Smooth muscle cell of the umbilical artery (primary cell): ENCODE data around the gene C9orf43. TPM values are rescaled to one million over a fixed set of nuclear protein-coding genes. Genes with fewer than 3 reads are reported as not detected.

Source experiments
- total RNA-seq: library from RNA; depleted of rRNA; stranded (reverse); fragments of >200 nt; gene quantifications from 2 replicates; pipeline ENCODE4 v1.2.3, GENCODE V29; 2014

C9orf43 gene, protein sequence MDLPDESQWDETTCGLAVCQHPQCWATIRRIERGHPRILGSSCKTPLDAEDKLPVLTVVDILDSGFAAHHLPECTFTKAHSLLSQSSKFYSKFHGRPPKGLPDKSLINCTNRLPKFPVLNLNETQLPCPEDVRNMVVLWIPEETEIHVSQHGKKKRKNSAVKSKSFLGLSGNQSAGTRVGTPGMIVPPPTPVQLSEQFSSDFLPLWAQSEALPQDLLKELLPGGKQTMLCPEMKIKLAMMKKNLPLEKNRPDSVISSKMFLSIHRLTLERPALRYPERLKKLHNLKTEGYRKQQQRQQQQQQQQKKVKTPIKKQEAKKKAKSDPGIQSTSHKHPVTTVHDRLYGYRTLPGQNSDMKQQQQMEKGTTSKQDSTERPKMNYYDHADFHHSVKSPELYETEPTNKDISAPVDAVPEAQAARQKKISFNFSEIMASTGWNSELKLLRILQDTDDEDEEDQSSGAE
- 0.30 and 0.69 TPM in 2 replicates for total RNA-seq

DNA sequence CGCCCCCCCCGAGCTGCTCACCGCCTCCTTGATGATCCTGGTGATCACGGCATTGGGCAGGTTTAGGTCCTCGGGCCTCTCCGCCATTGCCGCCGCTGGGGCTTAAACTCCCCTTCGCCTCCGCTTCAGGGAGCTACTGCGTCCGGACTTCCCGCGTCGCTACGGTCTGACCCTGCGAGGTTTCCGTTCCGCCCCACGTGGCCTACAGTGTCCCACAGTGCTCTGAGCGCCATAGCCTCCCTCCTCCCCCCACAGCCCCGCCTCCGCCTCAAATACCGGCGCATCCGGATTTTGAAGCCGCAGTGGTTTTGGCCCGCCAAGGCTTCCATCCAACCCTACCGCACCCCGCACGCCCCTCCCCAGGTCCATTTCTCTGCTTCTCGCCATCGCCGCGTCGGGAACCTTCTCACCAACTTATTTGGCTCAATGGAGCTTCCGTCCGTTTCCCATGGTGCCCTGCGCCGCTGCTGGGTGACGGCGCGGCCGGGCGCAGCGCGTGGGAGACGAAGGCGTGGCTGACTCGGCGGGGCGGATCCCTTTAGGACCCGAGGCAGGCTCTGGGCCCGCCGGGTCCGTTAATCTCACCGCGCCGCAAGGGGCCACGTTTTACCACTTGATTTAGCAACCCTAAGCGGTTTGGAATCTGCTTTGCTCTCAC lies at the start of gene C9orf43, which contains the start of gene POLE3:
Gene C9orf43, plus strand, starts transcription at position 541 of the 658 bp plus-strand sequence. CDS start 2,747 bp downstream, outside the sequence.
Gene POLE3, minus strand, starts transcription at position 469 of the 658 bp plus-strand sequence. Its CDS starts 382 bp downstream, at position 87.

DNA sequence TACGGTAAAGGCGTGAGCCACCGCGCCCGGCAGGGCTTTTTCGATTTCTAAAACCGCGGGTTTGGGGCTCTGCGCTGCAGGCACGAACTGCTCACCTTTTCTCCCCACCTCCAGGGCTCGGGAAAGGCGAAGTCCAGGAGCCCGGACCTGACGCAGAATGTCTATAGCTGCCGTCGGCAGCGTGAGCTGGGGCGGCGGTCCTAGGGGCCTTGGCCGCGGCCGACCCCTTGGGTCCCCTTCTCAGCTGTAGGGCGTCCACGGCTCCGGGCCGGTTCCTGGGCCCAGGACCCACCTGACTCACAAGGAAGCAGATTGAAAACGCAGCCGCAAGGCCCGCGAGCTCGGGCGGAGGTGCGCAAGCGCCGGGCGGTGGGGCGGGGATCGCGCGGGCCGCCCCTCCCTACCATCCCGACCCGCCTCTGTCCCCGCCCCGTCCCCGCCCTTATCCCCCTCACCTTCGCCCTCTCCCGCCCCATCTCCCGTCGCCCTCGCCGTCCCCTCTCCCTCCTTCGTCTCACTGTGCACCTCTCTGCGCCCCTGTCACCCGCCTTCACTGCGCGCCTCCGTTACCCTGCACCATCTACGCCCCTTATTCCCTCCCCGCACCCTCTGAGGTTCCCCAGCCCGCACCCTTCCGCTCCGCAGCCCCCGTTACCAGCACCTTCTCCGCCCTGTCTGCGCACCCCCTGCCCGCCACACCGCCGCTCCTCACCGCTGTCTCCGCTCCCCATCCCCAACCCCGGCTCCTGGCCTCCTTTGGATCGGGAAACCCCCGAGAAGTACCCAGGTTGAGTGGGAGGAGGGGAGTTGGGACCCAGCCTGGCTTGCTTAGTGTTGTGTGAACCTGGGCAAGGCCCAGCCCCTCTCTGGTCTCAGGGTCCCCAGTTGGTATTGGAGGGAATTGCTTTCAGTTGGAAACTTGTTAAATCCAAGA lies 33.6 kb upstream of the C9orf43 start, which contains the start of gene HDHD3:
Gene HDHD3, minus strand, starts transcription at position 353 of the 934 bp plus-strand sequence. CDS start 2,632 bp downstream, outside the sequence.

DNA sequence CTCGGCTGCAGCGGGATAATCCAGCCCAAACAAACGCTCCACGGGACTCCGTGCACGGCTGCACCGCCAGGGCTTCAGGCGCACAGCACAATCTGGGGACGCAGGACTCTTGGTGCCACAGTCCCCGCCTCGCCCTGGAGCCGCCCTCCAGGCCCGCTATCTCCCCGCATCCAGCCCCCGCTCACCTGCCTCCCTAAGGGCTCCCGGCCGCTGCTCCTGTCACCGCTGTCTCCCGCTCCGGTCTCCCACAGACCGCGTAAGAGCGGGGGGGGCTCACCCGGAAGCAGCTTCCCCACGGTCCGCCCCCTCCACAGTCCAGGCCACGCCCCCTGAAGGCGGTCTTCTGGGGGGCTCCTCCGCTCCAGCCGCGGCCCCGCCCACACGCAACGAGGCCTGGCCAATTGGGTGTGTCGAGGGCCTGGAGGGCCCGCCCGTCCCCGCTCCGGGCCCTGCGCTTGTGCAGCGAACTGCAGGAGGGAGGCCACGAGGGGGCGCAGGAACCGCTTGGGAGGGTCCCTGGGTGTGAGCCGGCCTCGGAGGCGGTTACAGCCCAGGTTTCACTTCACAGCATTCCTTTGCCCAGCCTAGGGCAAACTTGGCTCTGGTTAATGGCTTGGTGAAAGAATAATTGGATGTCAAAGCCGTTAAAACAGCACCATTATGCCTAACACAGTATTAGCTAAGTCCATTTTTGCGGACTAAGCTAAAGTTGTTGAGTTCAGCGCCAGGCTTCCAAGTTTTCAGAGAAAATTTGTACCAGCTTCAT lies 9.3 kb upstream of the C9orf43 start, which contains the start of gene ALAD:
Gene ALAD, minus strand, starts transcription at position 258 of the 766 bp plus-strand sequence. CDS start 7,725 bp downstream, outside the sequence.

DNA sequence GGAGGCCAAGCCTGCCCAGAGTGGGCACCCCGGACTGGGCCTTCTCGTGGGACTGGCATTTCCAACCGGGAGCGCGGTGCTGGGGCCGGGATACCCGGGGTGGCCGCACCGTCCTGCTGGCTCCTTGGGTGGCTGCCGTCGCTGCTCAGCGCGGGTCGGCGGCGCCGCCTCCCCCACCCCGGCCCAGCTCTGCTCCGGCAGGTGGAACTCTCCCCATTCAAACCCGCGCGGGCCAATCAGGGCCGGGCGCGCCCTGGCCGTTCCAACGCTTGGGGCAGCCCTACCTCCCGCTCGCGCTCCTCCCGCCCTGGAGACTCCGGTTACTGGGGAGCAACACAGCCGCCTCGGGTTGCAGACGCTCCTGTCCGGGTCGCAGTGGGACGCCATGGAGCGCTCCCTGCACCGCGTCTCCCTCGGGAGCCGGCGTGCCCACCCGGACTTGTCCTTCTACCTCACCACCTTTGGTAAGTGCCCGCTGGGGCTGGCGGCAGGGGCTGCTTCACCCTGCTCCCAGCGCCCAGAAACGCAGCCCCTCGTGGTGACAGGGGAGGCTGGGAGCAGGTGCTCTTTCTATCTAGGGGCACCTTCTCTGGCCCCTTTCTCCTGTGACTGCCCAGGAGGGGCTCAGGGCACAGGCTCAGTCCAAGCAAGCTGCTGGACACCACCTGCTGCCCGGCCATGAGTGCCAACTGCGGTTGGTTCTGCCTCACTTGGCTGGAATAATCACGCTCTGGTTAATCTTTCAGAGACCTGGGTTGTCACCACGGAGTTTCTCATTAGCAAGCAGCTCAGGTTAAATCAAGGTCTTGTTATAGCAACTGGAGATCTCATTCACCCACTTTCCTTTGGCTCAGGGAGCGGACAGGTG lies 53.1 kb downstream of the C9orf43 start, which contains the start of gene RGS3:
Gene RGS3, plus strand, starts transcription at position 310 of the 868 bp plus-strand sequence. Its CDS starts 76 bp downstream, at position 386.

Other genes starting within 250 kb of the C9orf43 start
- gene FKBP15, start 189.5 kb upstream of the C9orf43 start, total RNA-seq, result 18.1 and 24.6 TPM in 2 replicates
- gene SLC31A1, start 189.2 kb upstream of the C9orf43 start, total RNA-seq, result 36.5 and 53.2 TPM in 2 replicates
- gene CDC26, start 135.2 kb upstream of the C9orf43 start, total RNA-seq, result 30.9 and 40.7 TPM in 2 replicates
- 26.4 and 41.9 TPM in 2 replicates for gene PRPF4, start 135.1 kb upstream of the C9orf43 start, total RNA-seq
- not detected in 2 replicates for gene RNF183, start 107.4 kb upstream of the C9orf43 start, total RNA-seq
- gene WDR31, start 70.5 kb upstream of the C9orf43 start, total RNA-seq, result 1.2 and 2.1 TPM in 2 replicates
- not detected in 2 replicates for gene BSPRY, start 61.2 kb upstream of the C9orf43 start, total RNA-seq
- 8.3 and 8.9 TPM in 2 replicates for gene HDHD3, start 33.8 kb upstream of the C9orf43 start, total RNA-seq
- gene ALAD, start 9.5 kb upstream of the C9orf43 start, total RNA-seq, result 23.6 and 27.6 TPM in 2 replicates
- 31.5 and 38.3 TPM in 2 replicates for gene POLE3, start 72 bp upstream of the C9orf43 start, total RNA-seq
- 39.2 and 53.7 TPM in 2 replicates for gene RGS3, start 53.0 kb downstream of the C9orf43 start, total RNA-seq